A673 (cell line): ENCODE measurements around the gene ACE2. TPM values are rescaled to one million over a fixed set of nuclear protein-coding genes. Genes with fewer than 3 reads are reported as not detected.

Experiments used
- BruUV-seq: library from RNA; stranded (reverse); fragments of 400-500 nt; replicated peaks from 2 replicates; lab custom pipeline; 2021; lab: Mats Ljungman, UMichigan
- CTCF ChIA-PET: fragments of 300-600 bp; sonication (Branson Sonifier 250); formaldehyde crosslinking; loops from one replicate; lab custom pipeline; 2022; ENCODE audit warnings: antibody characterized with exemption; lab: Charles Lee
- POLR2A ChIA-PET: fragments of 300-600 bp; sonication (Branson Sonifier 250); formaldehyde crosslinking; loops from one replicate; lab custom pipeline; 2022; ENCODE audit warnings: antibody characterized with exemption; ENCODE audit not compliant: low non-redundant PET; lab: Charles Lee
- DNase-seq: peaks from one replicate; pipeline ENCODE4 v3.0.0-alpha.2; 2015; ENCODE audit warnings: low spot score
- H3K27ac ChIP-seq: fragments of 200-600 bp; sonication (generic); 2 replicates; pipeline ENCODE4 v1.5.1; 2016; ENCODE audit warnings: mixed run types, low read depth, mild to moderate bottlenecking, mixed read lengths, antibody characterized with exemption, low read length; ENCODE audit not compliant: poor library complexity, severe bottlenecking
- H3K27me3 ChIP-seq: fragments of 200-600 bp; sonication (generic); replicated peaks from 2 replicates; pipeline ENCODE4 v1.6.1; 2017; ENCODE audit warnings: mixed run types, low read depth, mild to moderate bottlenecking, mixed read lengths, antibody characterized with exemption, low read length; ENCODE audit not compliant: insufficient read depth, poor library complexity
- H3K36me3 ChIP-seq: fragments of 200-600 bp; sonication (generic); 2 replicates; pipeline ENCODE4 v1.6.1; 2016; ENCODE audit warnings: mixed run types, mild to moderate bottlenecking, mixed read lengths, antibody characterized with exemption, low read length; ENCODE audit not compliant: insufficient read depth, poor library complexity, severe bottlenecking
- H3K4me1 ChIP-seq: fragments of 200-600 bp; sonication (generic); 2 replicates; pipeline ENCODE4 v1.6.1; 2017; ENCODE audit warnings: mixed run types, mild to moderate bottlenecking, mixed read lengths, antibody characterized with exemption, low read length; ENCODE audit not compliant: insufficient read depth, poor library complexity, severe bottlenecking
- H3K4me3 ChIP-seq: fragments of 200-600 bp; sonication (generic); 2 replicates; pipeline ENCODE4 v1.5.1; 2016; ENCODE audit warnings: low read depth, mixed run types, mild to moderate bottlenecking, mixed read lengths, low read length; ENCODE audit not compliant: poor library complexity, severe bottlenecking
- H3K9me3 ChIP-seq: fragments of 200-600 bp; sonication (generic); 2 replicates; pipeline ENCODE4 v1.6.1; 2016; ENCODE audit warnings: mixed run types, low read depth, mild to moderate bottlenecking, mixed read lengths, antibody characterized with exemption, low read length; ENCODE audit not compliant: poor library complexity, severe bottlenecking
- CTCF ChIP-seq: fragments of 300-800, 200-600 bp; sonication (generic); conservative IDR thresholded peaks from 2 replicates; pipeline ENCODE4 v1.5.1; 2017; ENCODE audit warnings: low read depth, mild to moderate bottlenecking, antibody characterized with exemption, low read length, moderate library complexity, mixed read lengths
- EZH2 ChIP-seq: fragments of 200-600 bp; sonication (generic); IDR thresholded peaks from 2 replicates; pipeline ENCODE4 v1.6.1; 2017; ENCODE audit warnings: borderline replicate concordance, low read depth, mild to moderate bottlenecking, mixed read lengths, antibody characterized with exemption, low read length; ENCODE audit not compliant: poor library complexity, severe bottlenecking
- intact Hi-C: fragments of 100-400 bp; cut with micrococcal nuclease; formaldehyde crosslinking; loops from one replicate; pipeline ENCODE4 v1.10.0; 2022; ENCODE audit not compliant: unreplicated experiment
- total RNA-seq: library from RNA; stranded (reverse); gene quantifications from 2 replicates; pipeline ENCODE4 v1.2.3, GENCODE V29; 2021

The ACE2 gene
- total RNA-seq, 1 experiment from 2014 or later: not detected

- Histone ChIP-seq H3K4me3 (no peak overlapping the region), H3K4me1 (no peaks in the 10 kb centered on the region), H3K36me3 (no peaks in the 10 kb centered on the region), H3K9me3 (no peaks in the 10 kb centered on the region), H3K27ac (no peak overlapping the region), H3K27me3 (peaks cover 62% of the 10 kb centered on the region)
- POLR2A ChIA-PET: no interaction called here
- no TSS peak for BruUV-seq
- TF ChIP-seq EZH2 (no peak), CTCF (no peak)
- no peak for DNase-seq
- intact Hi-C loops: no loop called here
- CTCF ChIA-PET: no interaction called here
These were observed 1.2 kb upstream of the ACE2 start for GRCh38 chrX:15601932-15602331.

GRCh38 chrX:15600049-15600448, 711 bp downstream of the ACE2 start:
- Histone ChIP-seq H3K27ac (no peak overlapping the region), H3K9me3 (no peaks in the 10 kb centered on the region), H3K4me3 (no peak overlapping the region), H3K4me1 (no peaks in the 10 kb centered on the region), H3K36me3 (no peaks in the 10 kb centered on the region), H3K27me3 (peaks cover 53% of the 10 kb centered on the region)
- intact Hi-C loops: no loop called here
- ChIA-PET POLR2A (no interaction called here), CTCF (no interaction called here)
- TF ChIP-seq CTCF (no peak), EZH2 (no peak)
- BruUV-seq: no TSS peak
- DNase-seq: no peak

DNA sequence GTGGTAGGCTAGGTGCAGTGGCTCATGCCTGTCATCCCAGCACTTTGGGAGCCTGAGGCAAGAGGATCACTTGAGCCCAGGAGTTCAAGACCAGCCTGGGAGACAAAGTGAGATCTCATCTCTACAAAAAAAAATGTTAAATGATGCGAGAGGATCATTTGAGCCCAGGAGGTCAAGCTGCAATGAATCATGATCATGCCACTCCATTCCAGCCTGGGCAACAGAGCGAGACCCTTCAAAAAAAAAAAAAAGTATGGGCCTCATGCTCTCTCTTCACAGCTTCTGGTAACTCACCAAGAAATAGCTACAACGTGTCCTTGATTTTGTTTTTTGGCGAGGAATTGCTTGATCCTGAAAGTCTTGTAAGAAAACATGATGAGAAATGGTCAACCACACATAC, 1.3 kb downstream of the ACE2 start:
- intact Hi-C loops: no loop called here
- H3K9me3 ChIP-seq: no peaks in the 10 kb centered on the region
- ChIA-PET CTCF (no interaction called here), POLR2A (no interaction called here)
- H3K4me3 ChIP-seq: no peak overlapping the region
- H3K4me1 ChIP-seq: no peaks in the 10 kb centered on the region
- TF ChIP-seq CTCF (no peak), EZH2 (no peak)
- H3K27ac ChIP-seq: no peak overlapping the region
- H3K27me3 ChIP-seq: peaks cover 56% of the 10 kb centered on the region
- no TSS peak for BruUV-seq
- DNase-seq: no peak
- H3K36me3 ChIP-seq: no peaks in the 10 kb centered on the region
